ENCODE data around the gene SH3RF1.

SH3RF1 gene

GRCh38 chr4:169159624-169160171 is 111.1 kb downstream of the SH3RF1 start:
- H3K27ac ChIP-seq (ENCODE audit: low read depth, low read length): no peak overlapping the region
- H3K9me2 ChIP-seq (replicated peaks; ENCODE audit: control insufficient read depth, low read length): no peaks in the 10 kb centered on the region; the same call in 1 of the 2 replicates
- H3K4me1 ChIP-seq (ENCODE audit: control insufficient read depth, low read length): no peaks in the 10 kb centered on the region
- H3F3A ChIP-seq (ENCODE audit: control insufficient read depth, insufficient read depth): no peaks in the 10 kb centered on the region
- H3K36me3 ChIP-seq (ENCODE audit: control insufficient read depth, low read length): no peaks in the 10 kb centered on the region
- H3K27me3 ChIP-seq (ENCODE audit: control insufficient read depth, low read length): no peaks in the 10 kb centered on the region
- no peaks in the 10 kb centered on the region for H3K9me3 ChIP-seq (ENCODE audit: control insufficient read depth, insufficient read depth, low read length)
- no peaks in the 10 kb centered on the region for H3K79me2 ChIP-seq (ENCODE audit: control insufficient read depth, low read length)
- no peak overlapping the region for H3K4me3 ChIP-seq (ENCODE audit: low read length)
- H4K20me1 ChIP-seq (ENCODE audit: control insufficient read depth, insufficient read depth, low read depth, low read length): no peaks in the 10 kb centered on the region
- no peak overlapping the region for H3K4me2 ChIP-seq (ENCODE audit: low read length)
- TF ChIP-seq EZH2phosphoT487 (IDR thresholded peaks at IDR 0.05; ENCODE audit: borderline replicate concordance, low read length): no peak
- no peak for TF ChIP-seq CTCF (IDR thresholded peaks at IDR 0.05; ENCODE audit: low read depth, low read length, poor library complexity, severe bottlenecking)

- H4K20me1 ChIP-seq (ENCODE audit: control insufficient read depth, insufficient read depth, low read depth, low read length): no peaks in the 10 kb centered on the region
- H3K9me3 ChIP-seq (ENCODE audit: control insufficient read depth, insufficient read depth, low read length): no peaks in the 10 kb centered on the region
- no peaks in the 10 kb centered on the region for H3F3A ChIP-seq (ENCODE audit: control insufficient read depth, insufficient read depth)
- no peak overlapping the region for H3K4me3 ChIP-seq (ENCODE audit: low read length)
- H3K27me3 ChIP-seq (ENCODE audit: control insufficient read depth, low read length): no peaks in the 10 kb centered on the region
- no peak for TF ChIP-seq CTCF (IDR thresholded peaks at IDR 0.05; ENCODE audit: low read depth, low read length, poor library complexity, severe bottlenecking)
- no peak for TF ChIP-seq EZH2phosphoT487 (IDR thresholded peaks at IDR 0.05; ENCODE audit: borderline replicate concordance, low read length)
- H3K9me2 ChIP-seq (replicated peaks; ENCODE audit: control insufficient read depth, low read length): no peaks in the 10 kb centered on the region; the same call in 1 of the 2 replicates
- no peak overlapping the region for H3K27ac ChIP-seq (ENCODE audit: low read depth, low read length)
- H3K79me2 ChIP-seq (ENCODE audit: control insufficient read depth, low read length): no peaks in the 10 kb centered on the region
- no peaks in the 10 kb centered on the region for H3K36me3 ChIP-seq (ENCODE audit: control insufficient read depth, low read length)
- no peak overlapping the region for H3K4me2 ChIP-seq (ENCODE audit: low read length)
- H3K4me1 ChIP-seq (ENCODE audit: control insufficient read depth, low read length): no peaks in the 10 kb centered on the region
Observed at GRCh38 chr4:169158861-169159260, 111.9 kb downstream of the SH3RF1 start.

- Histone ChIP-seq H3K79me2 (ENCODE audit: control insufficient read depth, low read length) (no peaks in the 10 kb centered on the region), H3K9me3 (ENCODE audit: control insufficient read depth, insufficient read depth, low read length) (no peaks in the 10 kb centered on the region)
Observed at GRCh38 chr4:169158046-169158445, 112.7 kb downstream of the SH3RF1 start.

More at GRCh38 chr4:169158046-169158445, 112.7 kb downstream of the SH3RF1 start:
- no peaks in the 10 kb centered on the region for H3K36me3 ChIP-seq (ENCODE audit: control insufficient read depth, low read length)
- H3K9me2 ChIP-seq (replicated peaks; ENCODE audit: control insufficient read depth, low read length): no peaks in the 10 kb centered on the region; the same call in 1 of the 2 replicates
- TF ChIP-seq CTCF (IDR thresholded peaks at IDR 0.05; ENCODE audit: low read depth, low read length, poor library complexity, severe bottlenecking): no peak
- no peak for TF ChIP-seq EZH2phosphoT487 (IDR thresholded peaks at IDR 0.05; ENCODE audit: borderline replicate concordance, low read length)
- H3K4me1 ChIP-seq (ENCODE audit: control insufficient read depth, low read length): no peaks in the 10 kb centered on the region
- no peak overlapping the region for H3K4me3 ChIP-seq (ENCODE audit: low read length)
- no peaks in the 10 kb centered on the region for H4K20me1 ChIP-seq (ENCODE audit: control insufficient read depth, insufficient read depth, low read depth, low read length)
- H3K27ac ChIP-seq (ENCODE audit: low read depth, low read length): no peak overlapping the region
- H3K4me2 ChIP-seq (ENCODE audit: low read length): no peak overlapping the region
- no peaks in the 10 kb centered on the region for H3F3A ChIP-seq (ENCODE audit: control insufficient read depth, insufficient read depth)
- H3K27me3 ChIP-seq (ENCODE audit: control insufficient read depth, low read length): no peaks in the 10 kb centered on the region

Data from DOHH2 (cell line).